Transverse colon (tissue), 4 donors: Measurements from ENCODE around the gene ANKRD33. TPM values are rescaled to one million over a fixed set of nuclear protein-coding genes. Genes with fewer than 3 reads are reported as not detected.

ENCODE experiments used
- DNase-seq: peaks from one replicate; pipeline ENCODE4 v3.0.0-alpha.2; 2019
- H3K27ac ChIP-seq, 4 donors: fragments of 200-600 bp; sonication (generic); 2 replicates each; pipeline ENCODE4 v1.5.1; 2016 to 2018; ENCODE audit warnings: inconsistent platforms in 4 of 4
- H3K27me3 ChIP-seq: fragments of 200-600 bp; sonication (generic); 2 replicates; pipeline ENCODE4 v1.5.1; 2017; ENCODE audit warnings: inconsistent platforms
- H3K36me3 ChIP-seq, 4 donors: fragments of 200-600 bp; sonication (generic); 2 replicates each; pipeline ENCODE4 v1.5.1; 2017 to 2019; ENCODE audit warnings: inconsistent platforms in 4 of 4
- H3K4me1 ChIP-seq, 4 donors: fragments of 200-600 bp; sonication (generic); 2 replicates each; pipeline ENCODE4 v1.5.1; 2017 to 2020; ENCODE audit warnings: inconsistent platforms in 4 of 4
- H3K4me3 ChIP-seq, 4 donors: fragments of 200-600 bp; sonication (generic); 1 replicate in 1 of 4; 2 replicates in 3 of 4; pipeline versions ENCODE4 v1.5.1 to v1.6.1; 2017 to 2019; ENCODE audit warnings: inconsistent platforms in 4 of 4
- H3K9me3 ChIP-seq, 2 donors: fragments of 200-600 bp; sonication (generic); 2 replicates each; pipeline ENCODE4 v1.5.1; 2017 to 2019; ENCODE audit warnings: inconsistent platforms in 2 of 2
- CTCF ChIP-seq, 5 experiments: fragments of 200-600 bp in 3 of 5; fragments of 450-650 bp in 2 of 5; sonication (generic) in 3 of 5; IDR thresholded peaks; 1 replicate in 2 of 5; 2 replicates in 3 of 5; pipeline ENCODE4 v1.5.1; 2016 to 2017; ENCODE audit warnings: antibody characterized with exemption in 5 of 5, inconsistent platforms in 3 of 5, mild to moderate bottlenecking in 2 of 5, moderate library complexity in 1 of 5
- EP300 ChIP-seq: sonication (generic); formaldehyde crosslinking; IDR thresholded peaks from one replicate; pipeline ENCODE4 v1.6.1; 2017; ENCODE audit warnings: antibody characterized with exemption, low read depth
- POLR2A ChIP-seq: fragments of 450-650 bp; IDR thresholded peaks from one replicate; pipeline ENCODE4 v1.6.1; 2016; ENCODE audit warnings: antibody characterized with exemption, mild to moderate bottlenecking, moderate library complexity
- POLR2AphosphoS5 ChIP-seq, 3 donors: sonication (generic); formaldehyde crosslinking; IDR thresholded peaks; one replicate each; pipeline ENCODE4 v1.6.1; 2016; ENCODE audit warnings: antibody characterized with exemption in 3 of 3
- WGBS, 2 donors: methylation state at CpG; one replicate each; pipeline ENCODE4 v1.1.5; 2018; ENCODE audit warnings: low coverage in 1 of 2; 5-methylcytosine and 5-hydroxymethylcytosine counted together
- in situ Hi-C, 4 donors: fragments of 200-750 bp; cut with MboI; loops; one replicate each; pipeline versions ENCODE4 v1.15.0 to v1.15.1; 2017; ENCODE audit warnings: low sequenced_read_pairs in 3 of 4, low pct_ligation_motif_present in 1 of 4, low pct_unique_long_range_greater_than_20kb in 1 of 4
- intact Hi-C: fragments of 100-400 bp; cut with DNase I; formaldehyde crosslinking; loops from one replicate; pipeline ENCODE4 v1.15.1; 2023; ENCODE audit warnings: low total_unique reads
- total RNA-seq, 4 donors: library from RNA; depleted of rRNA; stranded (reverse); fragments of >200 nt; gene quantifications; one replicate each; pipeline ENCODE4 v1.1.0, GENCODE V29; 2016

ANKRD33 gene
- total RNA-seq, 4 donors from 2014 or later = not detected

GRCh38 chr12:51915003-51915625 lies 27.2 kb downstream of the ANKRD33 start:
- no peak overlapping the region for H3K4me3 ChIP-seq
- H3K36me3 ChIP-seq = no peaks in the 10 kb centered on the region
- H3K27ac ChIP-seq = no peak overlapping the region
- no peaks in the 10 kb centered on the region for H3K9me3 ChIP-seq
- intact Hi-C loops (no loop called here), in situ Hi-C loops (no loop called here)
- no peaks in the 10 kb centered on the region for H3K27me3 ChIP-seq
- no peak for DNase-seq
- WGBS, 2 donors = 90 to 95% methylated on average over 8 to 28 of the region's 28 CpGs
- peaks cover 0 to 33% (median 7%) of the 10 kb centered on the region in 4 donors for H3K4me1 ChIP-seq
- no peak for TF ChIP-seq EP300
- no peak for TF ChIP-seq POLR2AphosphoS5 (IDR thresholded peaks at IDR 0.05)
- TF ChIP-seq CTCF (IDR thresholded peaks at IDR 0.05) = no peak
- no peak for TF ChIP-seq POLR2A

GRCh38 chr12:51915951-51916350 lies 28.0 kb downstream of the ANKRD33 start:
- Histone ChIP-seq H3K27ac (no peak overlapping the region), H3K9me3 (no peaks in the 10 kb centered on the region), H3K4me3 (no peak overlapping the region), H3K4me1 (peaks cover 0 to 26% (median 7%) of the 10 kb centered on the region in 4 donors), H3K27me3 (no peaks in the 10 kb centered on the region), H3K36me3 (no peaks in the 10 kb centered on the region)
- no peak for DNase-seq
- intact Hi-C loops (no loop called here), in situ Hi-C loops (no loop called here)
- TF ChIP-seq CTCF (IDR thresholded peaks at IDR 0.05) (no peak), POLR2A (no peak), POLR2AphosphoS5 (IDR thresholded peaks at IDR 0.05) (no peak), EP300 (no peak)
- WGBS, 2 donors = 85% methylated on average over 10 of the region's 11 CpGs; no CpG with 5 or more reads in 1 of the 2 donors

- intact Hi-C loops (no loop called here), in situ Hi-C loops (no loop called here)
- no peaks in the 10 kb centered on the region for H3K36me3 ChIP-seq
- H3K9me3 ChIP-seq = no peaks in the 10 kb centered on the region
- TF ChIP-seq POLR2AphosphoS5 (IDR thresholded peaks at IDR 0.05) (no peak), POLR2A (no peak), CTCF (IDR thresholded peaks at IDR 0.05) (no peak), EP300 (no peak)
- no peak overlapping the region for H3K4me3 ChIP-seq
- H3K4me1 ChIP-seq = peaks cover 0 to 15% (median 3%) of the 10 kb centered on the region in 4 donors
- H3K27me3 ChIP-seq = no peaks in the 10 kb centered on the region
- DNase-seq = no peak
- WGBS, 2 donors = 88 to 100% methylated on average over 1 to 10 of the region's 10 CpGs
- H3K27ac ChIP-seq = peak overlapping the region in 1 of 4 donors; percentile 34
Observed at GRCh38 chr12:51917041-51917590, 29.2 kb downstream of the ANKRD33 start.

DNA sequence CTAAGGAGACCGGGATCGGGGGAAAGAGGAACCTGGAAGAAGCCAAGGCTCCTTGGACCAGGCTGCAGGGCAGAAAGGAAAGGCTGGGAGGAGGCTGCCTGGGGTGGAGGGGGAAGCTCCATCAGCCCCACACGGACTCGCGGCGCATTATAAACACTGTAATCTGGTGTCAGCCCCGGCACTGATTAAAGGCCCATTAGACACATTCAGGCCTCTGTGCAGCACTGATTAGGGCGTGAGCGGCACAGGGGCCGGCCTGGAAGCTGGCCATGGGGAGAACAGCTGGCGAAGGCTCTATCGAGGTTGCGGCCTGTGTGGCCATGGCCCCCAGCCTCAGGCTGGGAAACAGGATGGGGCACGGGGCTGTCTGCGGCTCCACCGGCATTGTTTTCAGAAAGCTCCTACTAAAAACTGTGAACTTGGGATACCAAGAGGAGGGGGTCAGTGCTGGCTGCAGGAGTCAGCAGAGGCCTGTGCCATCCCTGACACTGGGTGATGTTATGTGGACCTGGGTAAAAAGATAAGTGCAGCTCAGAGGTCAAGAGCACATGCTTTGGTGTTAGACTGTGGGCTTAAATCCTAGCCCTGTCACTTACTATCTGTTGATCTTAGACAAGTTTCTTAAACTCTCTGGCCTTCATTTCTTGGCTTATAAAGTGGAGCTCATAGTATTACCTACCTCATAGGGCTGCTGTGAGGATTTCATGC lies 30.0 kb downstream of the ANKRD33 start:
- peak overlapping the region in 2 of 4 donors; percentile 34 to 49 for H3K27ac ChIP-seq
- H3K27me3 ChIP-seq = no peaks in the 10 kb centered on the region
- in situ Hi-C loops = no loop called here

More for the DNA sequence above, 30.0 kb downstream of the ANKRD33 start:
- Histone ChIP-seq H3K4me3 (no peak overlapping the region), H3K9me3 (no peaks in the 10 kb centered on the region), H3K36me3 (no peaks in the 10 kb centered on the region), H3K4me1 (peaks cover 1 to 15% (median 8%) of the 10 kb centered on the region in 4 donors)
- TF ChIP-seq POLR2AphosphoS5 (IDR thresholded peaks at IDR 0.05) (no peak), POLR2A (no peak), EP300 (no peak), CTCF (IDR thresholded peaks at IDR 0.05) (no peak)
- 79% methylated on average over 16 of the region's 16 CpGs; no CpG with 5 or more reads in 1 of the 2 donors for WGBS, 2 donors
- intact Hi-C loops = no loop called here
- no peak for DNase-seq
